NCI-H1417 (cell line): ENCODE data around the gene TMEM190.
"Not testable (repeated sequence)": the region's sequence is repeated elsewhere in the genome, so short reads cannot be mapped to it uniquely, and the experiment has no call there.

ENCODE experiments used
- DNase-seq, 3 experiments: peaks; one replicate each; lab custom pipeline; 2025; lab: John Stamatoyannopoulos, UW

Gene TMEM190

GRCh38 chr19:55419103-55419502 lies 42.5 kb downstream of the TMEM190 start:
- no peak for DNase-seq

DNA sequence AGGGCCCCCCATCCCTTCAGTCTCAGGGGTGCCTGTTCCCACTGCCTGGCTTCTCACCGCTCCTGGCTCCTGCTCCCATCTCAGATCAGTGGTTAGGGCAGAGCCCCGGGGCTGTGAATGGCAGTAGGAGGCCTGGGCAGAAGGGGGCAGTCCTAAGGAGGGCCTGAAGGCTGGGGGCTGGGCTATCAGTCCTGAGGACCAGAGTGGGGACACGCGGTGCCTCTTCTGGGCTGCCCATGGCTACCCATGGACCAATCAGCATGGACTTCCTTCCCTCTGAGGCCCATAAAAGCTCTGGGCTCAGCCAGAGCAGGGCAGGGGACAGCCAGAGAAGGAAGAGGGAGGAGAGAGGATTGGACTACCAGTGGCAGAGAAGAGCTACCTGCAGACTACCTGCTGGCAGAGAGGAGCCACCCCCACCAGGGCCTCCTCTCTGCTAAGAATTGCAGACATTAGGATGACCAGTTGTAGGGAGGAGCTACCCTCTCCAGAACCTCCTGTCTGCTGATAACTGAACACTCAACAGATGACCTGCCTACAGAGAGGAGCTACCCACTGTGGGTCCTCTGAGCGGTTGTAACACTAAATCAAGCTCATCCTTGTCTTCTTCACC lies 43.1 kb downstream of the TMEM190 start:
- DNase-seq = no peak

DNA sequence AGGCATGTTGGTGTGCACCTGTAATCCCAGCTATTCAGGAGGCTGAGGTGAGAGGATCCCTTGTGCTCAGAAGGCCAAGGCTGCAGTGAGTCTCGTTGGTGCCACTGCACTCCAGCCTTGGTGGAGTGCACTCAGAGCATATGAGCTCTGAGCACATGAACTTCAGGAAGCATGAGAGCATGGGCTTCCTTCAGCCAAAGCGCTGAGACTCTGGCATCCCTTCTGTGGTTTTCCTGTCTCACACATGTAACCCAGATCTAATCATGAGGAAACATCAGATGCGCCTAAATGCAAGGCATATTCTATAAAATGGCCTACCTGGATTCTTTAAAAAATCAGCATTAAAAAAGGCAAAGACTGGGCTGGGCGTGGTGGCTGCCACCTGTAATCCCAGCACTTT lies 44.7 kb downstream of the TMEM190 start:
- not testable (repeated sequence) for DNase-seq

DNA sequence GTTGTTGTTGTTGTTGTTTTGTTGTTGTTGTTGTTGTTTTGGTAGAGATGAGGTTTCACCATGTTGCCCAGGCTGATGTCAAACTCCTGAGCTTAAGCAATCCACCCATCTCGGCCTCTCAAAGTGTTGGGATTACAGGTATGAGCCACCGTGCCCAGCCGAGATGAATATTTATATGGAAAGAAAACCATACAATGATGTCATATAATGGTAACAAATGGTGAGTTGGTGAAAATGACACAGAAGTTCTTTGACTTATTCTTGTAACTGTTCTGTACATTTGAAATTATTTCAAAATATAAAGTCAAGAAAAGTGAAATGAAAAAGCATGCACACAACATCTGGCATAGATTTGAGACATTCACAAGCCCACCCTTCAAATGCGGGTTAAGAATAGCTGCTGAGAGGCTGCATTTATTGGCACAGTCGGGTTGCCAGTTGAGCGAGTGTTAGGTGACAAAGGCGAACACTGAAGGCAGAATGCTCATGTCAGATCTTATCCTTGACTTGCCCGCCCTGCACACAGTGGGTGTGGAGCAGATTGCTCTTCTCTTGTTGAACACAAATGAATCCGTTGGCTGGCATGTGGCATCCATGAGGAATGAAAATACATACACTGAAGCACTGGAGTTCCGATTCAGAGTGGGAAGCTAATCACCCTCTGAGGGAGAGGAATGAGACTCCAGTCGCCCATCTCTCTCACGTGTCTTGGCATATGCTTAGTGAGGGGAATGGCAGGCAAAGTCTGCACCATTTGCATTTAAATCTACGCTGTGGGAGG lies 46.8 kb downstream of the TMEM190 start:
- DNase-seq = no peak

- no peak for DNase-seq
Measured at GRCh38 chr19:55424518-55424917, 47.9 kb downstream of the TMEM190 start.

DNA sequence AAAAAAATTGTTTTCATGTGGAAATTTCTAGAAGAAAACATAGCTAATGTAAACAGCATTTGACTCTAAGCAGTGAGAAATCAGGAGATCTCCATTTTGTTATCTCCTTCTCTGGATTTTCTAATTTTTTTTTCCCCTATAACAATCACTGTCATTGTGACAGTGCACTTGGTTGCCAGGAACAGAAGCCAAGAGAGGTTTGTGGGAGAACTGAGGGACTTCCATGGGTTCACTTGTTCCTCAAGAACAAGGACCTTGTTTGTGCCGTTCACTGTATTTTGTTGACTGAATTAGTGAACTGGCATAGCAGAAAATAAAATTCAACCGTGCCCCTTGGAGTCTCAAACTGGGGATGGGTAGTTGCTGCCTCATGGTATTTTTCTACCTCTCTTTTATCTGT lies 49.4 kb downstream of the TMEM190 start:
- DNase-seq = no peak
